GM21390 (cell line): ENCODE measurements around the gene TAF4.
"Not testable (repeated sequence)": the region's sequence is repeated elsewhere in the genome, so short reads cannot be mapped to it uniquely, and the experiment has no call there.

ENCODE experiments used
- ATAC-seq: cut with Tn5 transposase; IDR thresholded peaks from one replicate; pipeline ENCODE4 v1.9.1; 2021; ENCODE audit not compliant: unreplicated experiment

Gene TAF4

GRCh38 chr20:62079166-62079565, 13.5 kb upstream of the TAF4 start:
- ATAC-seq: no peak

- no peak for ATAC-seq
These were observed 7.6 kb upstream of the TAF4 start for GRCh38 chr20:62073323-62073722.

- not testable (repeated sequence) for ATAC-seq
These were observed 6.2 kb upstream of the TAF4 start for GRCh38 chr20:62071669-62072430.

GRCh38 chr20:62069741-62070216, 4.1 kb upstream of the TAF4 start:
- no peak for ATAC-seq

GRCh38 chr20:62068997-62069396, 3.3 kb upstream of the TAF4 start:
- no peak for ATAC-seq

GRCh38 chr20:62067547-62068260, 2.0 kb upstream of the TAF4 start:
- ATAC-seq: no peak

- ATAC-seq: no peak
These were observed 1.3 kb upstream of the TAF4 start for GRCh38 chr20:62066983-62067433.

- peak; percentile 42 for ATAC-seq
These were observed 780 bp upstream of the TAF4 start for GRCh38 chr20:62066339-62066982.

- peak; percentile 19 for ATAC-seq
These were observed 659 bp downstream of the TAF4 start for GRCh38 chr20:62064770-62065673.

GRCh38 chr20:62063981-62064769, 1.5 kb downstream of the TAF4 start:
- no peak for ATAC-seq

- no peak for ATAC-seq
These were observed 2.2 kb downstream of the TAF4 start for GRCh38 chr20:62063315-62063980.

- ATAC-seq: no peak
These were observed 2.9 kb downstream of the TAF4 start for GRCh38 chr20:62062661-62063314.

- ATAC-seq: no peak
These were observed 3.7 kb downstream of the TAF4 start for GRCh38 chr20:62061851-62062423.

- no peak for ATAC-seq
These were observed 4.8 kb downstream of the TAF4 start for GRCh38 chr20:62060631-62061541.

- no peak for ATAC-seq
These were observed 5.6 kb downstream of the TAF4 start for GRCh38 chr20:62059920-62060630.

- no peak for ATAC-seq
These were observed 6.3 kb downstream of the TAF4 start for GRCh38 chr20:62059401-62059800.

GRCh38 chr20:62058941-62059340, 6.7 kb downstream of the TAF4 start:
- no peak for ATAC-seq
